Measurements from ENCODE around the gene DPP3.
"Not testable (repeated sequence)": the region's sequence is repeated elsewhere in the genome, so short reads cannot be mapped to it uniquely, and the experiment has no call there.

Gene DPP3

GRCh38 chr11:66480117-66480938, at the start of gene DPP3:
Gene DPP3 (plus strand): TSS chr11:66480434. CDS start chr11:66482201, 1,767 bp downstream.
- DNase-seq (ENCODE audit: low read depth), result peak; percentile 91

- DNase-seq (ENCODE audit: low read depth), result not testable (repeated sequence)
Observed at GRCh38 chr11:66431287-66431686, 48.9 kb upstream of the DPP3 start.

- DNase-seq (ENCODE audit: low read depth), result not testable (repeated sequence)
Observed at GRCh38 chr11:66431871-66432329, 48.3 kb upstream of the DPP3 start.

GRCh38 chr11:66432597-66432996, 47.6 kb upstream of the DPP3 start:
- no peak for DNase-seq (ENCODE audit: low read depth)

- DNase-seq (ENCODE audit: low read depth), result no peak
Observed at GRCh38 chr11:66437979-66438503, 42.2 kb upstream of the DPP3 start.

- peak; percentile 76 for DNase-seq (ENCODE audit: low read depth)
Observed at GRCh38 chr11:66438504-66439466, 41.4 kb upstream of the DPP3 start, which contains the start of gene MRPL11. Gene MRPL11 (minus strand): TSS chr11:66438848. CDS start chr11:66438754, 94 bp downstream.

- DNase-seq (ENCODE audit: low read depth), result not testable (repeated sequence)
Observed at GRCh38 chr11:66440101-66440939, 39.9 kb upstream of the DPP3 start.

GRCh38 chr11:66440940-66441282, 39.3 kb upstream of the DPP3 start:
- DNase-seq (ENCODE audit: low read depth), result not testable (repeated sequence)

GRCh38 chr11:66443602-66444001, 36.6 kb upstream of the DPP3 start:
- DNase-seq (ENCODE audit: low read depth), result no peak

- no peak for DNase-seq (ENCODE audit: low read depth)
Observed at GRCh38 chr11:66447012-66447411, 33.2 kb upstream of the DPP3 start.

GRCh38 chr11:66448523-66448922, 31.7 kb upstream of the DPP3 start:
- no peak for DNase-seq (ENCODE audit: low read depth)

GRCh38 chr11:66450560-66450959, 29.7 kb upstream of the DPP3 start:
- DNase-seq (ENCODE audit: low read depth), result no peak

GRCh38 chr11:66451663-66452062, 28.6 kb upstream of the DPP3 start:
- DNase-seq (ENCODE audit: low read depth), result no peak

GRCh38 chr11:66454247-66454646, 26.0 kb upstream of the DPP3 start:
- no peak for DNase-seq (ENCODE audit: low read depth)

- no peak for DNase-seq (ENCODE audit: low read depth)
Observed at GRCh38 chr11:66454828-66455227, 25.4 kb upstream of the DPP3 start.

GRCh38 chr11:66457826-66458225, 22.4 kb upstream of the DPP3 start:
- DNase-seq (ENCODE audit: low read depth), result no peak

- no peak for DNase-seq (ENCODE audit: low read depth)
Observed at GRCh38 chr11:66459138-66459778, 21.0 kb upstream of the DPP3 start.

- DNase-seq (ENCODE audit: low read depth), result no peak
Observed at GRCh38 chr11:66462010-66462409, 18.2 kb upstream of the DPP3 start.

GRCh38 chr11:66462911-66463310, 17.3 kb upstream of the DPP3 start:
- DNase-seq (ENCODE audit: low read depth), result no peak

- DNase-seq (ENCODE audit: low read depth), result not testable (repeated sequence)
Observed at GRCh38 chr11:66464116-66464515, 16.1 kb upstream of the DPP3 start.

GRCh38 chr11:66464916-66465315, 15.3 kb upstream of the DPP3 start:
- no peak for DNase-seq (ENCODE audit: low read depth)
